Mucosa of rectum (tissue), 2 donors: Measurements from ENCODE around the gene DPP6.

Experiments used
- H3K27ac ChIP-seq, 2 donors: one replicate each; pipeline ENCODE4 v1.7.0; 2013; ENCODE audit warnings: inconsistent platforms in 2 of 2, low read depth in 2 of 2, low read length in 2 of 2
- H3K27me3 ChIP-seq, 2 donors: one replicate each; pipeline ENCODE4 v1.7.0; 2013; ENCODE audit warnings: low read length in 2 of 2; ENCODE audit not compliant: control insufficient read depth in 2 of 2, insufficient read depth in 2 of 2
- H3K36me3 ChIP-seq, 2 donors: one replicate each; pipeline ENCODE4 v1.7.0; 2013; ENCODE audit warnings: low read length in 2 of 2; ENCODE audit not compliant: control insufficient read depth in 2 of 2, insufficient read depth in 2 of 2
- H3K4me1 ChIP-seq, 2 donors: one replicate each; pipeline ENCODE4 v1.7.0; 2013; ENCODE audit warnings: low read length in 2 of 2, mild to moderate bottlenecking in 1 of 2; ENCODE audit not compliant: control insufficient read depth in 2 of 2, insufficient read depth in 2 of 2
- H3K4me3 ChIP-seq, 2 donors: one replicate each; pipeline ENCODE4 v1.7.0; 2013; ENCODE audit warnings: low read length in 2 of 2
- H3K9ac ChIP-seq, 2 donors: one replicate each; pipeline ENCODE4 v1.7.0; 2013; ENCODE audit warnings: low read length in 2 of 2, low read depth in 1 of 2, mild to moderate bottlenecking in 1 of 2
- H3K9me3 ChIP-seq, 2 donors: one replicate each; pipeline ENCODE4 v1.7.0; 2013; ENCODE audit warnings: low read length in 2 of 2; ENCODE audit not compliant: control insufficient read depth in 2 of 2
- donor health status: healthy.
- donor health status: Normal muscosa, but diverticular disease.

The DPP6 gene

GRCh38 chr7:154899862-154900261, 847.7 kb downstream of the DPP6 start:
- Histone ChIP-seq H3K9ac (no peak overlapping the region), H3K4me1 (no peaks in the 10 kb centered on the region), H3K27me3 (no peaks in the 10 kb centered on the region), H3K36me3 (no peaks in the 10 kb centered on the region), H3K4me3 (no peak overlapping the region), H3K9me3 (no peaks in the 10 kb centered on the region), H3K27ac (no peak overlapping the region)

GRCh38 chr7:154902600-154903082, 850.4 kb downstream of the DPP6 start:
- Histone ChIP-seq H3K9me3 (no peaks in the 10 kb centered on the region), H3K9ac (no peak overlapping the region), H3K27ac (no peak overlapping the region), H3K4me1 (no peaks in the 10 kb centered on the region), H3K4me3 (no peak overlapping the region), H3K36me3 (no peaks in the 10 kb centered on the region), H3K27me3 (no peaks in the 10 kb centered on the region)

- H3K4me3 ChIP-seq: no peak overlapping the region
- H3K27ac ChIP-seq: no peak overlapping the region
- no peak overlapping the region for H3K9ac ChIP-seq
- H3K27me3 ChIP-seq: no peaks in the 10 kb centered on the region
- H3K36me3 ChIP-seq: no peaks in the 10 kb centered on the region
- no peaks in the 10 kb centered on the region for H3K9me3 ChIP-seq
- H3K4me1 ChIP-seq: no peaks in the 10 kb centered on the region
Observed at GRCh38 chr7:154903083-154903731, 851.0 kb downstream of the DPP6 start.

GRCh38 chr7:154905146-154905545, 852.9 kb downstream of the DPP6 start:
- no peak overlapping the region for H3K4me3 ChIP-seq
- no peak overlapping the region for H3K9ac ChIP-seq
- H3K4me1 ChIP-seq: no peaks in the 10 kb centered on the region
- no peaks in the 10 kb centered on the region for H3K27me3 ChIP-seq
- H3K27ac ChIP-seq: no peak overlapping the region
- no peaks in the 10 kb centered on the region for H3K9me3 ChIP-seq
- no peaks in the 10 kb centered on the region for H3K36me3 ChIP-seq

- Histone ChIP-seq H3K9ac (no peak overlapping the region), H3K9me3 (no peaks in the 10 kb centered on the region), H3K4me1 (no peaks in the 10 kb centered on the region), H3K4me3 (no peak overlapping the region), H3K27me3 (no peaks in the 10 kb centered on the region), H3K27ac (no peak overlapping the region), H3K36me3 (no peaks in the 10 kb centered on the region)
Observed at GRCh38 chr7:154905615-154906014, 853.4 kb downstream of the DPP6 start.

GRCh38 chr7:154906201-154906600, 854.0 kb downstream of the DPP6 start:
- Histone ChIP-seq H3K4me1 (no peaks in the 10 kb centered on the region), H3K9ac (no peak overlapping the region), H3K27ac (no peak overlapping the region), H3K4me3 (no peak overlapping the region), H3K36me3 (no peaks in the 10 kb centered on the region), H3K9me3 (peaks cover 2 to 3% of the 10 kb centered on the region in 2 donors), H3K27me3 (no peaks in the 10 kb centered on the region)

GRCh38 chr7:154906736-154907355, 854.6 kb downstream of the DPP6 start:
- Histone ChIP-seq H3K36me3 (no peaks in the 10 kb centered on the region), H3K4me1 (no peaks in the 10 kb centered on the region), H3K27ac (no peak overlapping the region), H3K9me3 (peaks cover 2 to 6% of the 10 kb centered on the region in 2 donors), H3K9ac (no peak overlapping the region), H3K4me3 (no peak overlapping the region), H3K27me3 (no peaks in the 10 kb centered on the region)

GRCh38 chr7:154907651-154908620, 855.7 kb downstream of the DPP6 start:
- Histone ChIP-seq H3K4me3 (no peak overlapping the region), H3K36me3 (no peaks in the 10 kb centered on the region), H3K27ac (no peak overlapping the region), H3K9ac (no peak overlapping the region), H3K4me1 (no peaks in the 10 kb centered on the region), H3K27me3 (no peaks in the 10 kb centered on the region), H3K9me3 (peaks cover 2 to 6% of the 10 kb centered on the region in 2 donors)

GRCh38 chr7:154909241-154910105, 857.3 kb downstream of the DPP6 start:
- no peaks in the 10 kb centered on the region for H3K36me3 ChIP-seq
- peaks cover 2 to 6% of the 10 kb centered on the region in 2 donors for H3K9me3 ChIP-seq
- H3K4me3 ChIP-seq: no peak overlapping the region
- no peak overlapping the region for H3K9ac ChIP-seq
- H3K27me3 ChIP-seq: peaks cover 2 to 5% of the 10 kb centered on the region in 2 donors
- H3K27ac ChIP-seq: no peak overlapping the region
- peaks cover 0 to 3% of the 10 kb centered on the region in 2 donors for H3K4me1 ChIP-seq
